Stimulated activated CD8-positive, alpha-beta memory T cell treated with anti-CD3 and anti-CD28 coated beads, Interleukin-15, amount 100 ng/mL, for 48 hours (primary cell): ENCODE results near the gene ANKLE2.
A peak's percentile ranks its signal among the peaks of the same experiment; 100 is the strongest.
"Not testable (repeated sequence)": the region's sequence is repeated elsewhere in the genome, so short reads cannot be mapped to it uniquely, and the experiment has no call there.

ENCODE experiments used
- DNase-seq, 2 donors: peaks; one replicate each; pipeline ENCODE4 v3.0.0-alpha.2; 2020; ENCODE audit warnings: low read depth in 2 of 2

Gene ANKLE2

DNA sequence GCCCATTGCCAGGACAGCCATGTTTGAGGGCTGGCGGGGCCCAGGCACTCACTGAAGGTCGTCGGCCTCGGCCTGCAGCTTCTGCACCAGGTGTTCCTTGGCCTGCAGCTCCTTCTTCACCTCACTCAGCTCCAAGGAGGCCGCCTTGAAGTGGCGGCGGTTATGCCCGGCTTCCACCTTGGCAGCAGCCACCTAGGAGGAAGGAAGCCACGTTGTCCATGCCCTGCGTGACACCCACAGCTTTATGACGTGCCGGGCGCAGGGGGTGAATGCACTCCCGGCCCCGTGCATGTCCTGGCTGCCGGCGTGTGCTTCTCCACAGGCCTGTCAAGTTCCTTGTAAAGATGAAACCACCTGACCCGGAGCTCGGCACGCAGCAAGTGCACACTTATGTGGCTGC lies 16.0 kb upstream of the ANKLE2 start:
- no peak for DNase-seq

DNA sequence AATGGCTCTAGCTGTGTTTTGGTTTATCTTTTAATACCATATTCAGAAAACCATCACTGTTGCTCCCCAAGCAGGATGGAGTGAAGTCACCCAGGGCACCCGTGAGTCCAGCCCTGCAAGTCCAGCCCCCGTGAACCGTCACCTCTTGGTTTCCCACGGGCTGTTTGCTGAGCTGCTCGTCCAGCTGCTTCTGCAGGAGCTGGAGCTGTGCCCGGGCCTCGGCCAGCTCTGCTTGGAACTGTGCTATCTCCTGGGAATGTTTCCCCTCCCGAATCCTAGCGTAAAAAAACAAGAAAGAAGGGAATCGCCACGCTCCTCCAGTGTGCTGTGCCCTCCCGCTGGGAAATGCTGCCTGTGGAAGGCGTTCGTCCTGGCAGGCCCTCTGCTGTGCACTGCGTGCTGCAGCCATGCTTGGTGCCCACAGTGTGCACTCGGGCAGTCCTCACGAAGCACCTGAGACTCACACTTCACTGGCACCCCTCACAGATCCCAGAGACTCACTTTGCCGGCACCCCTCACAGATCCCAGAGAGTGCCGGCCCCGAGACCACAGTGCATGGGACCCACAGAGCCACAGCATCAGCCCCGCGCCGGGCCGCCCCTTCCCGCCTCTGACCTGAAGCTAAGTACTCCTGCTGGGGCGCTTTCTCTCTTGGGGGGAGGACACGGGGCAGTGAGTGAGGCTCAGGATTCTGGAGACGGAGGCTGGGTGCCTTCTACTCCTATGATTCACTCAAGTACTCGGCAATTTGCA lies 15.4 kb upstream of the ANKLE2 start:
- no peak for DNase-seq

DNA sequence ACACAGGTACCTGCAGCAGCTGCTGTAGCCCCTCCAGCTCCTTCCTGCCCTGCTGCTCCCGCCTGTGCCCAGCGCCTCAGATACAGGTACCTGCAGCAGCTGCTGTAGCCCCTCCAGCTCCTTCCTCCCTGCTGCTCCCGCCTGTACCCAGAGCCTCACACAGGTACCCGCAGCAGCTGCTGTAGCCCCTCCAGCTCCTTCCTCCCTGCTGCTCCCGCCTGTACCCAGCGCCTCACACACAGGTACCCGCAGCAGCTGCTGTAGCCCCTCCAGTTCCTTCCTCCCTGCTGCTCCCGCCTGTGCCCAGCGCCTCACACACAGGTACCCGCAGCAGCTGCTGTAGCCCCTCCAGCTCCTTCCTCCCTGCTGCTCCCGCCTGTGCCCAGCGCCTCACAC lies 14.6 kb upstream of the ANKLE2 start:
- DNase-seq = not testable (repeated sequence)

DNA sequence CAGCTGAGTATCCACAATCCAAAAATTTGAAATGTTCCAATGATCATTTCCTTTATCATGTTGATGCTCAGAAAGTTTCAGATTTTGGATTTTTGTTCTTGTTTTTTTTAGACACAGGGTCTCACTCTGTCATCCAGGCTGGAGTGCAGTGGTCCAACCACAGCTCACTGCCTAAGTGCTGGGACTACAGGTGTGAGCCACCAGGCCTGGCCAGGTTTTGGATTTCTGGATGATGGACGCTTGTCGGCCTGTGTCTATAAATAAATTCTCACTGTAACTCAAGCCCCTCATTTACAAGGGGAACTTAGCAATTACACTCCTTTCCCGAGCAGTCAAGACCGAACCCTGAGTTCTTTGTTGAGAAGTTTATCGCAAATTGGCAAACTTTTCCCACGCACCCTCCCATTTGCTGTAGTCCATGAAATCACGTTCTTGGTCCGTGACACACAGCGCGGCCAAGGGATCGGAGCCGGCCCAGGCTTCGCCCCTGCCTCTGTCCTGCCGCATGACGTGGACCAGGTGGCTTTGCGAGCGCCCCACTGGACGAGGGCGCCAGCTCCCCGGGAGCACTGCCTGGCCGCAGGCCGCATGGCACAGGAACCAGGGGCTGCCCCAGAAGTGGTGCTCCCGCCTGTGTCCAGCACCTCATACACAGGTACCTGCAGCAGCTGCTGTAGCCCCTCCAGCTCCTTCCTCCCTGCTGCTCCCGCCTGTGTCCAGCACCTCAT lies 14.0 kb upstream of the ANKLE2 start:
- DNase-seq = no peak

DNA sequence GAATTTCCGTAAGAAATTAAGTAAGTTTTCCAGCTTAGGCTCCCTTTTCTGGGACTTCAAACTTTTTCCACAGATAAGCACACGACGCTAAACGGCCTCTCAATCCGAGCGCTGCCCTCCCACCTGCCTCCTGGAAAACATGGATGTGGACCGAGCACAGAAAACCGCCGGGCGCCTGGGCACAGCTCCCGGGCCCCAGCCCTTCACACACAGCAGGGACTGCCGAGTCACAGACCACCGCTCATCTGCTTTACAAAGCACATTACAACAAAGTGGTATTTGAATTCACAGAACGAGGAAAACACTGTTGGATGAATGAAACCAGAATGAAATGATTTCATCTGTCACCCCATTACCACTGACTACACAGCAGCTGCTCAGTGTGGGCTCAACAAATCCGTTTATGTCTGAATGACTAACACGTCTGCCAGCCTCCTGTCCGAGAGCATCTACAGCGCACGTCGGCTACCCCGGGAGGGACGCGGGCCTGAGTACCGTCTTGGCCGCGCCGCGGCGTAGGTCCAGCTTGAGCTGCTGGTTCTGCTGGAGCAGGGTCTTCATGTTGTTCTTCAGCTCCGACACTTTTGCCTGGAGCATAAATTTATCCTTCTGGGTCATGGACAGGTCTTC lies 13.1 kb upstream of the ANKLE2 start:
- DNase-seq = no peak

DNA sequence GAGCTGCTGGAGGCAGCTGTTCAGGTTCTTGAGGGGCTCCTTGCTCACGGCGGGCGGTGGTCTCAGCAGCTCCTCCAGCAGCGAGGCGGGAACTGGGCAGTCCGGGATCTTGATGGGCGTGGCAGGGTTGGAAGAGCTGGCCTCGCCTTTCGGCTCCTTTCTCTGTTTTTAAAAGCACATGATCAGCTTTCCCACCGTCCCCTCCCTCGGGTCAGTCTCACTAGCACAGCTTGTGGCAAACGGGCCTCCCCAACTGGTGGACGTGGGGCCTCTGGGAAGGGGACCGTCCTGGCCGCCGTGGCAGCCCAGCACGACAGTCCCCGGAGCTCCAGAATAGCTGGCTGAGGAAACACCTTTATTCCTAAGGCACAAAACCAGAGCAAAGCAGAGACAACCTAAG lies 12.5 kb upstream of the ANKLE2 start:
- no peak for DNase-seq

DNA sequence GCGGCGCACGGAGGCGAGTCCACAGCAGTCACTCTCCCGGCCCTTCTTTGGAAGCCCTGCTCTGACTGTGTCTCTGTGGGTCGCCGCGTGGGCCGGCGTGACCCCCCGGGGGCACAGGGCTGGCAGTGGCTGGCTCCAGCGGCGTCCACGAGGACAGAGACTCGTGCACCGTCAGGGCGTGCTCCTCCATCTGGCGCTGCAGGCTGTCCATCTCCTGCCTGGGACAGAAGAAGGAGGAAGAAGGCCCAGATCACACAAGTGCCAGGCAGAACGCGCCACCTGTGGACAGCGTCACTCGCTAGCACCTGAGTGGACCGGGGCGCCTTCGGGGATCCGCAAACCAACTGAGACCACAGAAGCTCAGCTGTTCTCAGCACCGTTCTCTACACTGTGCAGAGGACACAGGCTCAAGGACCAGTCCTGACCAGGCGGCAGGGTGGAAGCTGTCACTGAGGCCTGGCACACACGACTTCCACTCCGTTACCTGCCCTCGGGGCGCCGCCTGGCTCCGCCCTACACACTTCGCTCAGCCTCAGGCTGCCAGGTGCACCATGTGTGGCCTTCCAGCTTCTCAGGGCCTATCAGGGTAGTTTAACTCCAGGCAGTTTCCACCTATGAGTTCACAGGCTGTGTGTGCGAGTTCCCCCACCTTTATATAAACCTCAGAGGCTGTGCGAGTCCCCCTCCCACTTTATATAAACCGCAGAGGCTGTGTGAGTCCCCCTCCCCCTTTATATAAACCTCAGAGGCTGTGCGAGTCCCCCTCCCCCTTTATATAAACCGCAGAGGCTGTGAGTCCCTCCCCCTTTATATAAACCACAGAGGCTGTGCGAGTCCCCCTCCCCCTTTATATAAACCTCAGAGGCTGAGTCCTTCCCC lies 11.7 kb upstream of the ANKLE2 start:
- no peak for DNase-seq

DNA sequence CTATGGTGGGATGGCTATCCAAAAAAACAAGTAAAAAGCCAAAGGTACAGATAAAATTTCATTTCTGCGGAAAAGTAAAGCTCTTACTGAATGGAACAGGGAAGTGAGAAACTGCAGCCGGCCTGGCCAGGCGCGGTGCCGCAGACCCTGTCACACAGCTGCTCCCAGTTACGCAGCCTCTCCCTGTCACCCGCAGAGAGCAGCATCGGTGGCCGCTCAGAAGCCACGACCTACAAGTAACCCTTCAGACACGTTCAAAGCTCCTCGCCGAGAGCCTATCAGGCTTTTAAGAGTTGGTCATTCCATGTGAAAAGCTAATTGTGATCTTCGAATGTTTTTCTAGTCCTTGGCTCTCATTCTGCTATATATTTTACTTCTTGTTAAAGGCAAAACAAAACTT lies 11.0 kb upstream of the ANKLE2 start:
- DNase-seq = no peak

DNA sequence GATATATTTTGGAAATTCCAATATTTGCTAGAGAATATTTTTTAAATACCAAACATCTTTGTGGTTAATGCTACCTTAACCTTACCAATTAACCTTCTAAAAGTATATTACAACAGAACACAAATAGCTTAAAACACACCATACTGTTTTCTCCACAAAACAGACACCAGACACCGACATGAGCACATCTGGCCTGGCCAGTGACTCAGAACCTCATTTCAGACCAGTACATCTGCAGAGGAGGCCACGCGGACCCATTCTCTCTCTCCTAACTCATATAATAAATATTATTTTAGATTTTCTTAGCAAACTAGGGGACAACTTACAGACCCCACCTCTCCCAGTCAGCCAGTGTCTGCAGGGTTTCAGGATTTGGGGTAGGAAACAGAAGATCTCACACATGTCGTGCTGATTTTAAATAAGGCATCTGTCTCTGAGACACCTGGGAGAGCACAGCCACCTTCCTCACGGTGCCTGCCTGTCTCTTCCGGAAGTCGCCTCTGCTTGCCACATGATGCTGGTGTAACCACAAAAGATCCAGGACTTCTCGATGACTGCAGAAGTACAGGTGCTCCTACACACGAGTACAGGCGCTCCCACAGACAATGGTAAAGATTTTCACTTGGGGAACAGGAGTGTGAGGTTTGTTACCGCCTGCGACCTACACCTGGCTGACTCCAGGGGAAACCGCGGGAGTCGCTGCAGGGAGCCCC lies 9.7 kb upstream of the ANKLE2 start:
- DNase-seq = peak; percentile 11 to 15

DNA sequence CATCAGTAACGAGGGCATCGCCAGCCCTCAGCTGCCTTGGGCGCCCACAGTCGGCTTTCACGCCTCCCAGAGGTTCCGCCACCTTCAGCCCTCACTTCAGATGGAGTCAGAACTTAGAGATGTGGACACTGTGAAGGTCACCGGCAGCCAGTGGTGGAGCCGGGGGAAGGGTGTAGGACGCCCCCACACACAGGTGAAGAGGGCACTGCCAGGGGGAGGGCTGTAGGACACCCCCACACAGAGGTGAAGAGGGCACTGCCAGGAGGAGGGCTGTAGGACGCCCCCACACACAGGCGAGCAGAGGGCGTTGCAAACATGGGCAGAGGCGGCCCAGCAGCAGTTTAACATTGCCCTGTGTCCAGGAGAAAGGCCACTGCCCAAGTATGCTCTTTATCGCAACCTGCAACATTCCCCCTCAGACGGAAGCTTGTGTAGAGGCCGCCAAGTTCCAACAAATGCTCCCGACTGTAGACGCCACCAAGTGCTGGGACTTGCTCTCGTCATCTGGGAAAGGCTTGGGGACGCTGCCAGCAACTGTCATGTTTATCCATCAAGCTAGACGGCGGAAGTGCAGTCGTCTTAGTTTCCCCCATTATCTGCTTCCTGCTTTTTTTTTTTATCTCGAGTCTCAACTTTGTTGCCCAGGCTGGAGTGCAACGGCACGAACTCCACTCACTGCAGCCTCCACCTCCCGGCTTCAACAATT lies 4.9 kb upstream of the ANKLE2 start:
- DNase-seq = no peak

DNA sequence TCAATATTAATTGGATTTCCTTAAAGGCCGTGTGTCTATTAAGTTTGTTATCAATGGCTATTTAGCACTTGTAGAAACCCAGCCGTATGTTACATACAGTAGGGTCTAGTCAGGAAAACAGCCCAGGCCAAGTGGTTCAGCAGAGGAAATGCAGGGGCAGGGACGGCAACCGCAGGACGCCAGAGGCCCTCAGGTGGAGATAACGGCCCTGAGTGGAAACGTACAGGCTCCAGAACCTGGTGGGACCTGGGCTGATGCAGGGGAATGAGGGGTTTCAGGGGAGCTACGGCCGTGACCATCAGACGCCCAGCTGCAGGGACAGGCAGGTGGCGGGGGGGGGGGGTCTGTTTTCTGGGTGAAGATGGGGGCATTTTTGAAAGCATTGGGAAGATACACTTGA lies 3.7 kb upstream of the ANKLE2 start:
- no peak for DNase-seq

DNA sequence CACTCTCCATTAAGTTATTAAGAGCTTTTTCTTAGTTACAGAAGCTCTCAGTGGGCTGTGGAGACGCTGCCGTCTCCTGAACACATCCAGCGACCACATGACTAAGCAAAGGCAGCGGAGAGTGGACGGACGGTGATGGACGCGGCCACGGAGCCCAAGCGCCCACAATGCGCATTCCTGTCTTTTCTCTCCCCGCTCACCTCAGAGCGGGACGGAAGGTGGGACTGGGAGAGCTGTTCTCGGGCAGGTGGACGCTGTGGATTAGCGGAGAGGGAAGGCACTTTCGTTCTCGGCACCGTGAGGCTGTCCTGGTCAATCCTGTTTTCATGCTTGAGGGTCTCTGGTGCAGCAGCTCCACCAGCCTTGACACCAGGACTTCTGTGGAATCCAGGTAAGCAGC lies 2.6 kb upstream of the ANKLE2 start:
- no peak for DNase-seq

DNA sequence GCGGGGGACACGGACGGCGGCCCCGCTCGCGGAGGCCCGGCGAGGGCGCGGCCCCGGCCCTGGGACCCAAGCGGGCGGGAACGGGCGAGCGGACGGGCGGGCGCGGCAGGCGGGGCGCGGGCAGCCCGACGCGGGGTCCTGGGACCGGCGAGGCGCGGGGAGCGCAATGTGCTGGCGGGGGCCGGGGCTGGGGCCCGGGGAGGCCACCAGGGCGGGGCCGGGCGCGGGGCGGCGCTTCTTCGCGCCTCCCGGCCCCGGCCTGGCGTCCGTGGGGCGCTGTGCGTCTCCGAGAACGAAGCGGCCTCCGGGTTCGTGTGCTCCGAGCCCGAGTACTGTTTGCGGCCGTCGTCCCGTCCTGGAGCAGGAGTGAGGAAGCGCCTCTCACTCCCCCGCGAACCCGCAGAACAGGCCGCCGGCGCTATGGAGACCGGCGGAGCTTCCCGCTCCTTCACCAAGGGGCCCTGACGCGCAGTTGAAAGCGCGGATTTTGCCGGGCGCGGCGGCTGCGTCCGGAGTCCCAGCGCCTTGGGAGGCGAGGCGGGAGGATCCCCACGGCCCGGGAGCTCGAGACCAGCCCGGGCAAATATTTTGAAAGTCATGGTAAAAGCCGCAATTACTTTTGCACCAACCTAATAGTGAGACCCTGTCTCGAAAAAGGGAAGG lies 420 bp upstream of the ANKLE2 start:
- DNase-seq = peak; percentile 76 to 79

DNA sequence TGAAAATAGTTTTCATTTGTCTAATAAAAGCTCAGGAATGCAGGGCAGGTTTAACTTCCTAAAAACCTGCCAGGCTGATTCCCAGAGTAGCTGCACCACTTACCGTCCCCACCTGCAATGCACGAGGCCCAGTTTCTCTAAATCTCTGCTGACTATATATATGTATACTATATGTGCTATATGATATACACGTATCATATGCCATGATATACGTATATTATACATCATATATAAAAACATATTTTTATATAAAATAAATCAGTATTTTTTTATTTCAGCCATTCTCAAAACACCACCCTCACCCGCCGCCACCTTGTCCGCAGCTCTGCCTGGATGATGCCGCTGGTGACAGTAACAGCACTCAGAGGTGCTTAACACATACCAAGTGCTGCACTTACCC lies 2.3 kb downstream of the ANKLE2 start:
- no peak for DNase-seq

DNA sequence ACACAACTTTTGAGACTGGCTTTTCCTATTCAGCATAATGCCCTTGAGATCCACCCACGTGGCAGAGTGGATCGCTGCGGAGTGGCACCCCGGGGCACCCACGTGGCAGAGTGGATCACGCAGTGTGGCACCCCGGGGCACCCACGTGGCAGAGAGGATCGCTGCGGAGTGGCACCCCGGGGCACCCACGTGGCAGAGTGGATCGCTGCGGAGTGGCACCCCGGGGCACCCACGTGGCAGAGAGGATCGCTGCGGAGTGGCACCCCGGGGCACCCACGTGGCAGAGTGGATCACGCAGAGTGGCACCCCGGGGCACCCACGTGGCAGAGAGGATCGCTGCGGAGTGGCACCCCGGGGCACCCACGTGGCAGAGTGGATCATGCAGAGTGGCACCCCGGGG lies 2.8 kb downstream of the ANKLE2 start:
- DNase-seq = not testable (repeated sequence)

DNA sequence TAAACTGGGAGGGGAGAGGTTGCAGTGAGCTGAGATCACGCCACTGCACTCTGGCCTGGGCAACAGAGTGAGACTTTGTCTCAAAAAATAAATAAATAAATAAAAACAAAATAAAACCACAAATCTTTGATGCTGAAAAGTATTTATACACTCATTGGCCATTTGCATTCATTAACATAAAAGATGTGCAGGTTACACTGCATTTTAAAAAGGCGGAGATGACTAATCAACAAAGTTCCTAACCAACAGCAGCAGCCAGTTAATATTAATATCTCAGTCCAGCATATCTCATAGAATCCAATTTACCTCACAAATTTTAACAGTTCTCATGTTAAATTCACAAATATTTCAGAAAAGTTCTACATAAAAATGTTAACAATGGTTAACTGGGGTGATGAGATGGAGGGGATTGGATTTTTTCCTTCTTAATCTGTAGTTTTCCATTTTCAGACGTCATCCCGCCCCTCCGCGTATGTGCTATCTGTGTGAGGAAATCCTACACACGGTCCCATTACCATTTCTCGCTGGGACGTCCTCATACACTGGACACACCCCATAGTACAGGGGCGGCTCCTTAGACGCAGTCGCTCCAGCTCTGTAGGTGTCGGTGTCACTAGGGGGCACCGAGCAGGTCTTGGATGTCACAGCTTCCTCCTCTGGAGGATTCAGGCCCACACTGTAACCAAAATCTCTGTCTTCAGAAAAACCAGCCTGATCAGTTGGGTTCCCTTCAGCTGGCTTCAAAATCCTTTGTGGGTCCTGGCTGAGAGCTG lies 7.3 kb downstream of the ANKLE2 start:
- DNase-seq = no peak

DNA sequence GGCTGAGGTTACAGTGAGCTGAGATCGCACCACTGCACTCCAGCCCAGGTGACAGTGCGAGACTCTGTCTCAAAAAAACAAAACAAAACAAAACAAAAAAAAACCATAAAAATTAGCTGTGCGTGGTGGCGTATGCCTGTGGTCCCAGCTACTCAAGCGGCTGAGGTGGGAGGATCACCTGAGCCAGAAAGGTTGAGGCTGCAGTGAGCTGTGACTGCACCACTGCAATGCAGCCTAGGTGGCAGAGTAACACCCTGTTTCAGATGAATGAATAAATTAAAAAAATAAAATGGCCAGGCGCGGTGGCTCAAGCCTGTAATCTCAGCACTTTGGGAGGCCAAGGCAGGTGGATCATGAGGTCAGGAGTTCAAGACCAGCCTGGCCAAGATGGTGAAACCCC lies 8.0 kb downstream of the ANKLE2 start:
- DNase-seq = not testable (repeated sequence)

DNA sequence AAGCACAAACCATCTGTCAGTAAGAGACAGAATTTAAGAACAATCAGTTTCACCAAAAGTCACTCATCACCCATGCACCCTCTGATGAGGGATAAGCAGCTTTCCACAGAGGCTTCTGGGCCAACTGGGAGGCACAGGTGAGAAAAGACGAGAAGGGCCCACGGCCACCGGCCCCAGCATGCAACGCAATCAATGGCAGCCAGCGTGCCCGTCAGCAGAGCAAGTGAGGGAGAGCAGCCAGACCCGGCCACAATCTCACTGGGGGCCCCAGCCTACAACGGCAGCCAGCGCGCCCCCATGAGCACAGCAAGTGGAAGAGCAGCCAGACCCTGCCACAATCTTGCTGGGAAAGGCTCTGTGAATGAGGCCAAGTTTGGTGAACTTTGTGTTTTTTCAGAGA lies 13.3 kb downstream of the ANKLE2 start:
- DNase-seq = no peak

DNA sequence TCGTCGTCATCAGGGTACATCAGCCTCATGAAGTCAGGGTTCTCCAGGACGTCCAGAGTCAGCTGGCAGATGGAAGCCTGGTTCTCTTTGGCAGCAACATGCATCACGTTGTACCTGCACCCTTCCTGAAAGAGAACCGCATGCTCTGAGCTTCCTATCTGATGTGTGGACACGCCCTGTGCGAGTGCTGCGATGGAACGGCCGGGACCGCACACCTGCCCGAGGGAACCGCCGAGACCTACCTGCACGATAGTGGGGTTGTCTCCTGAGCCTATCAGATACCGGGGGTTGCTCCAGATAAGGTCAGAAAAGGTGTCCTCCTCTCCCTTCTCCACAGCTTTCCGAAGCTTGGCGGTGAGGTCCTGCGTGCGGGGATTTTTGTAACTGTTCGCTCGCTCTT lies 13.7 kb downstream of the ANKLE2 start:
- no peak for DNase-seq
